Kidney glomerular epithelial cell (primary cell): Measurements from ENCODE around the gene HES7.

ENCODE experiments used
- DNase-seq: peaks from one replicate; lab custom pipeline; 2025; lab: John Stamatoyannopoulos, UW

HES7 gene

DNA sequence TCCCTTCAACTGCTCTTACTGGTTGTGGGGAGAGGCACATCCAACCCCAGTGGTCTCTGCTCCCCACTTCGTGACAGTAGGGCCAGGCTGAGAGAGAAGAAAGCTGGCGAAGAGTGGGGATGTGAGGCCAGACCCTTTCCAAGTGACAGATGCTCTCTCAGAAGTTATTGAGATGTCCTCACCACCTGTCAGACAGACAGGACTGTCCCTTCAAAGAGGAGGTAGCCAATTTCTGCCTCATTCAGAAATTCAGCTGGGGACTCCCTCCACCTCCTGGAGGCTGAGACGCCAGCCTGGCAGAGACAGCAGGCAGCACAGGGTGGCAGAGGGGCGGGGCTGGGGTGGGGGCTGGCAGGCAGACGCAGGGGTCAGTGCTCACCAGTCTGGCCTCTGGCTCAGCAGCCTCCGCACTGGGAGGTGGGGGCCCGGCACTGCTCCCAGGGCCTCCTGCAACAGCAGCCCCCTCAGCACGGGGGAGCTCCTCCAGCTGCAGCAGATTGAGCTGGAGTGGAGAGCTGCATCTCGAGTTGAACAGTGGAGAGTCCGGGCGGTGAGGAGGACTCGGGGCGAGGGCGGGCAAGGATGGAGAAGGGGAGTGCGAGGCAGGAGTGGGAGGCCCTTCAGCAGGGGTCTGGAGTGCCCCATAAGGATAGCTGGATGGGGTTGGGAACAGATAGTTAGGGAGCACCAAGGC lies 19.1 kb upstream of the HES7 start:
- no peak for DNase-seq

DNA sequence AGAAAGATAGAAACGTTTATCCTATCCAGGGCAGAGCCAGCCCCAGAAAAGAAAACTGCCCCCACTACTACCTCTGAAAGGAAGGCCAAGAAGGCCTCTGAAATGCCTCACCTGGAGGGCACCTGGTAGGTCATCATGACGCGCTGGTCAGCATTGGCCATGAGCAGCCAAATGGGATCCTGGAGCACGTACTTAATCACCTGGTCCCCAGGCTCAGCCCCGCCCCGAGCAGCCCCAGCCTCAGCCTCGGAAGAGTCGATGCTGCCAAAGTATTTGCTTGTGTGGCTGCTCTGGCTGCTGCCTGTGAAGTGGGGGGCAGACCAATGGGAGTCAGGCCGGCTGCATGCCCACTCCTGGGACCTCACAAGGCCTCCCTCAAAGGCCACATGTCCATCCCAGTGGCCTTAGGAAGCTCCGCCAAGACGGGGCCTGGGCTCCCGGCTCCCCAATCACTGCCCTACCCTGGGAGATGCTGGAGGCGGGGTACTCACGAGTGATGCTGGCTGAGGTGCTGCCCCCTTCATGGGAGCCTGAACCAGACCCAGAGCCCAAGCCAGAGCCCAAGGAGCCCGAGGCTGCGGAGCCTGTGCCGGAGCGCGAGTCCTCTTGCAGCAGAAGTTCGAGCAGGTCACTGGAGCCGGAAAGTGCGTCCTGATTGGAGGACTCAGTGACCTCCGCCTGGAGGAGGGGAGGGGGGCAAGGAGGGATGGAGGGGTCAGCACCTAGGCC lies 18.4 kb upstream of the HES7 start:
- DNase-seq, result no peak

DNA sequence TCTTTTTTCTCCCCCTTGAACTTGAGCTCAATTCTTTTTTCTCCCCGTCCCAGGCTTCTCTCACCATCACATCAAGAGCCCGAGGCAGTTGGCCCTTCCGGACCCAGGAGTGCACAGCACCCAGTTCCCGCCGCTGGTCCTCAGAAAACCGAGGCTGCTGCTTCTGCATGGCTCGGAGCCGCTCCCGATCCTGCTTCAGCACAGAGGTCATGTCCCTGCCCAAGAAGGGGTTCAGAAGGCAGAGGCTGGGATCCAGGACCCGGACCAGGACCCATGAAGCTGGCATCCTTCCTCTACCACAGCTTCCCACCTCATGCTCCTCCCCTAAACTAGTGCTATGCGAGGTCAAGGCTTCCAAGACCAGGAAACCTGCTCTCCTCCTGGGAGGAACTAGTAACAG lies 17.8 kb upstream of the HES7 start:
- DNase-seq, result no peak

DNA sequence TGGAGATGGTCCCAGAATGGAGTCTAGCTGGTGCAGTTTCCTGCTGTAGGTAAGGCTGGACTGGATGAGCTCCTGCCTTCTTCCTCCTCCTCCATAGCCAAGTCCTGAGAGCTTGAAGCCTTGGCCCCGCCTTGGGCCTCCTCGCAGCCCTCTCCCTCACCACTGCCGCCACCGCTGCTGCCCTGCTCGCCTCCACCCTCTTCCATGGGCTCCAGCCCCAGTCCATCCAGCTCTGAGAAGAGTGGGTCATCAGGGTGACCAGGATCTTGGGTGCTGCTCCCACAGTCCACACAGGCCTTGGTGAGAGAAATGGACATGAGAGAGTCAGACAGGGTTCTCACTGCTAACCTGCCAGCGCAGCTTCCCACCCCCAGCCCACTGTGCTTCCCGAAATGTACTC lies 17.1 kb upstream of the HES7 start:
- no peak for DNase-seq

DNA sequence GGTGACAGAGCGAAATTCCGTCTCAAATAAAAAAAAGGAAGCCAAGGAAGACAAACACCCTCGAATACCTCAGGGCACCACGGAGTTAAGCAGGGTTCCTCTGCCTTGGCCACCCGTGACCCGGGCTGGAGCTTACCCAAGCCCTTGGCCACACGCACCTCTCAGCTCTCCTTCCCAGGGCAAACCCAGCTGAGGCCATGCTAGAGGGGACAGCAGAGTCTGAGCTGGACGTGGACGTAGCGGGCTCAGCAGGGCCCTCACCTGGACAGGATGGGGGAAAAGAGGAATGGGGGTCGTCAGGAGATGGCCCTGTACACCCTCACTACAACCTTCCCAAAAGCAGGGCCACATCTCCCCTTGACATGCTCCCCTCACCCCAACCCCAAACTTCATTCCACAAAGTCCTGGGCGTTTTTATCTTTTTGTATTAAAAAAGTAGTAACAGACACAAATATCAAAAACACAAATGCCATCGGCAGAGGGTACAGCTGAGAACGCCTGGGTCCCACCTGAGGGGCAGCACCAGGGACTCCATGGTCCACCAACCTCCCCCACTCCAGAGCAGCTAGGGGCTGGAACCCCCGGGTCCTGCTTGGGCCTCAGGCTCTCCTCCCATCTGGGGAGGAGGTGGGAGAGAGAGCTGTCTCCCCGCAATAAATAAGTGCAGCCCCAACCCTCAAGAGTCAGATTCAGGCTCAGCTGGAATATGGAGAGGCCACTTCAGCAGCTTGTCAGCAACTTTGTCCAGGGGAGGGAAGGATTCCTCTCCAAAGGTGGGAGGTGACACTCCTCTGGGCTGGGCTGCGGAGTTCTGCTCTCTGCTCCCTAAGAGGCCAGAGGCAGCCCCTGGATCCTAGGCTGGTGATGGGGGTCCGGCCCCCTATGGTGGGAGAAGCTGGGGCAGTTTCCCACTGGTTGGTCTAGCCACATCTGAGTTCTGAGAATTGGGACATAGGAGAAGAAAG lies 16.4 kb upstream of the HES7 start:
- DNase-seq, result no peak

DNA sequence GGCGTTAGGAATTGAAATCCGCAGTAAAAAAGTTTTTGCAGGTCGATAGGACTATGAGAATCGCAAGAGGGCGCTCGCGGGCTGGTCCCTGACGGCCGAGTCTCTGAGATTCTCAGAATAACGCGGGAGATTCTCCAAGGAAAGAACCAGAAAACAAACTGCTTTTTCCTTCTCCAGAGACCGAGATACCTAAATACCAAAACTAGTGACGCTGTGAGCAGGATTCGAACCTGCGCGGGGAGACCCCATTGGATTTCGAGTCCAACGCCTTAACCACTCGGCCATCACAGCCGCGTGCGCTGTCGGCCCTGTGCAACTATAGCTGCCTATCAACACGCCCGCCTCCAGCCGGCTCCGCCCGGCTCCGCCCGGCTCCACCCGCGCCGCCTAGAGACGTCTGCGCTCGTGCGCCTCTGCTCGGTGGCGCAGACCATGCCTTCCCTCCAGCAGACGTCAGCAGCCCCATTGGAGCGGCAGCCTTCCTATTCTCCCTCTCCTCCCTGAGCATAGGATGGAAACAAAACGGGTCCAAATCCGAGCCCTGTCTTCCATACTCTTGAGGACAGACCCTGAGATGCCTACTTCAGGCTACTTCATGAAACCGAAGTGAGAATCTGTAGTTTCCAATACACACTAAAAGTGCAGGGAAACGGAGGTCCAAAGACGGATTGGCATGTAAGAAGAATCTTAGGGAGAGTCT lies 14.9 kb upstream of the HES7 start:
- peak; percentile 98 for DNase-seq

DNA sequence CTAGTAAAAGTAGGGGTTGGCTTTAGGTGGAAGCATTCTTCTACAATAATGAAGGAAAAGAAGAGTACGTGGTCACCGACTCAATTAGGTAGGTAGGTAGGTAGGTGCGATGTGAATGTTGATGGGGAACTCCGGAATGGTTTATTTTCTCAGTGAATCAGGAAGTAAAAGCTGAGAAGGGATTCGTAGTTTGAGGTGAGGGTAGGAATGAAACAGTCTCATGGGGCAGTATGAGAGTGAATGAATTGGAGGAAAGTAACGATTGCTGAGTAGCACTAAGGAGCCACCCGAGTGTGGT lies 14.4 kb upstream of the HES7 start:
- DNase-seq, result no peak

DNA sequence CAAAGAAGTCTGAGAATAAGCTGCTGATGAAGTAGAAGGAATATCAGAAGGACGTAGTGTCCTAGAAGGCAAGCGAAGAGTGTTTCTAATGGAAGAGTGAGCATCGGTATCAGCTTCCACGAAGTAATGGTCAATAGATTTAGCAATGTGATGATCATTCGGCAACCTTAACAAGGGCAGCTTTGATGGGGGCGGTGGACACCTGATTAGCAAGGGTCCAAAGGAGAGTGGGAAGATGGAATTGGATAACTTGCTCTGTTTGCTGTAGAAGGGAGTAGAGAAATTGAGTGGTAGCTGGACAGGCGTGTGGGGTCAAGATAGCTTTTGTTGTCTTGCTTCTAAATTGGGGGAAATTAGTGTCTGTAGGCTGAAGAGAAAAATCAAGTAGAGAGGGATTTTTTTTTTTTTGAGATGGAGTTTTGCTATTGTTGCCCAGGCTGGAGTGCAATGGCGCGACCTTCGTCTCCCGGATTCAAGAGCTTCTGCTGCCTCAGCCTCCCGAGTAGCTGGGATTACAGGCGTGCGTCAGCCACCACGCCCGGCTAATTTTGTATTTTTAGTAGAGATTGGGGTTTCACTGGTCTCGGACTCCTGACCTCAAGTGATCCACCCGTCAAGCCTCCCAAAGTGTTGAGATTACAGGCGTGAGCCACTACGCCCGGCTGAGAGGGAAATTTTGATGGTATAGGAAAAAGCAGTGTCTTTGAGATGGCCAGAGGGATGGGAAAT lies 13.9 kb upstream of the HES7 start:
- DNase-seq, result no peak

DNA sequence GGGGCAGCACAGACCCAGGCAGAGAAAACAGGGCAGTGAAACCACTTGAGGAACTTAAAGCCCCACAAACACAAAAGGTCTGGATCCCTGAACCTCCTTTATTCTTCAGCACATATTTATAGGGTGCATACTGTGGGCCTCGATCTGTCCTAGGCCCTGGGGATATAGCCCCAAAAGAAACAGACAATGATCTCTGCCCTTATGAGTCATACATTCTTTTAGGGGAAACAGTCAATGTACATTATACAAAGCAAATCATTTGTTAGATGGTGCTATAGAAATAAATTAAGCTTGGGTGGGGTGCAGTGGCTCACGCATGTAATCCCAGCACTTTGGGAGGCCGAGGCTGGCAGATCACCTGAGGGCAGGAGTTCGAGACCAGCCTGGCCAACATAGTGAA lies 10.0 kb upstream of the HES7 start:
- no peak for DNase-seq

DNA sequence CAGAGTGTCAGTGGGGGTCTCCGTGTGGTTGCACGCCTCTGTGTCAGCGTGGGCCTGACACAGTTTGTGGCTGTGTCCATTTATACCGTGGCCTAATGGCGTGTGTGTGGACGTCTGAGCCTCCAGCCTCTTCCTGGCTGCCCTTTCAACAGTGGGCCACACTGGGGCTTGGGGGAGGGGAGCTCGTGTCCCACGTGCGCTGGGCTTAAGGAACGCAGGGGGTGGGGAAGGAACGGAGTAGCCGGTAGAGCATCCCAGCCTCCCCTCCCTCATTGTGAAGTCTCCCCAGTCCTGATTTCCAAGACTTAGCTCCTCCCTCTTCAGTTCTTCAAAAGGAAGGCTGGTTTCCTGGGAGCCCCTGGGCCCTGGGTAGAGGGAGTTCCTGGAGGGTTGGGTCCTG lies 9.5 kb upstream of the HES7 start:
- DNase-seq, result no peak

DNA sequence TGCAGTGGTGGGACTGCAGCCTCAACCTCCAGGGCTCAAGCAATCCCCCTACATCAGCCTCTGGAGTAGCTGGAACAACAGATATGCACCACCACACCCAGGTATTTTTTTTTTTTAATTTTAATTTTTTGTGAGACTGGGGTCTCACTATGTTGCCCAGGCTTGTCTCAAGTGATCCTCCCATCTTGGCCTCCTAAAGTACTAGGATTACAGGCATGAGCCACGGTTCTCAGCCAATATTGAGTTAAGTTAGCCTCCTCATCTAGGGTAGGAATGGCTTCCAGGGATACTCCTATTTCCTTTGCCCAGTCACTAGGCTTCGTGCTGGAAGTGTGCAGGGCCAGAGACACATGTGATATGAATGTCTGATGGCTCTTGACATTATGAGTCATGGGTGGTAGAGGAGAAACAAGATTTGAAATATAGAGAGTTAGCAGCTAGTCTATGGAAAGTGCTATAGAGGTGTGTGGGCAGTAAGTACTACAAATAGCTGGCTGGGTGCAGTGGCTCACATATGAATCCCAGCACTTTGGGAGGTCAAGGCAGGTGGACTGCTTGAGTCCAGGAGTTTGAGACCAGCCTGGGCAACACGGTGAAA lies 8.0 kb upstream of the HES7 start:
- DNase-seq, result no peak

DNA sequence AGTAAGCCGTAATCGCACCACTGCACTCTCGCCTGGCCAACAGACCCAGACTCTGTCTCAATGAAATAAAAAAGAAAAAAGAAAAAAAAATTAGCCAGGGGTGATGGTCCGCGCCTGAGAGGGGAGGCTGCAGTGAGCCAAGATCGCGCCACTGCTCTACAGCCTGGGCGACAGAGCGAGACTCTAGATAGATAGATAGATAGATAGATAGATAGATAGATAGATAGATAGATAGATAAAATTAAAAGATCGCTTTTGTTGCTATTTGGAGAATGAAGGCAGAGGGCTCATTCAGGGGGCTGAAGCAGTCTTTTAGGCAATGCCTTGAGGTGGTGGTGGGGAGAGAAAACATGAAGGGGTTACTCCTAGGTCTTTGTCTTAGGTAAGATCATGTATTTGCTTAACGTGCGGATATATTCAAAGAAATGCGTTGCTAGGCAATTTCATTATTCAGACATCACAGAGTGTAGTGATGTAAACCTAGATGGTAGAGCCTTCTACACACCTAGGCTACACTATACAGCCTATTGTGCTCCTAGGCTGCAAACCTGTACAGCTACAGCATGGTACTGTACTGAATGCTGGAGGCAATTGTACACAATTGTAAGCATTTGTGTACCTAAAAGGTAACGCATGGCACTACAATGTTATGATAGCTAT lies 4.3 kb upstream of the HES7 start:
- DNase-seq, result no peak

DNA sequence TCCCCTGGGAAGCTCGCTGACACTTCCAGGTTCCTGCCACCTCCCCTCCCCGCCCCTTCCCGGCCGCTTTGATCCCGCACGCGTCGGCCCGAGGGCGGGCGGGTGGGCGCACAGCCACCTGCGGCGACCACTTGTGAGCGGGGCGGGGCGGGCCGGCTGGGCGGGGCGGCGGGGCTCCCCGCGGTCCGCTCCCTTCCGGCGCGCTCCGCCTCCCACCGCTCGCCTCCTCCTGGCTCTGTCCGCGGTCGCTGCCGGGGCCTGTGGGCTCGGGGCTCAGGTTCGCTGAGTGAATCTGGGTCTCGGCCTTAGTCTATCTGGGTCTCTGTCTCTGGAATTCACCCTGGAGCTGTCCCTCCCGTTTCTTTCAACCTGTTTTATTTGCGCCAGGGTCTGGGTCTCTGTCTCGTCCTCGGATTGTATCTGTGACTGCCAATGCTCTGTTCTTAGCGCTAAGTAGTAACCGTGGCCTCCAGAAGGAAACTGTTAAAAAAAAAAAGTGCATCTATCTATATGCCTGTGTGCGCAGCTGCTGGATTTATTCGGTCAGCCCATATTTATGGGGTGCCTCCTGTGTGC lies 2.7 kb upstream of the HES7 start:
- peak; percentile 42 for DNase-seq

DNA sequence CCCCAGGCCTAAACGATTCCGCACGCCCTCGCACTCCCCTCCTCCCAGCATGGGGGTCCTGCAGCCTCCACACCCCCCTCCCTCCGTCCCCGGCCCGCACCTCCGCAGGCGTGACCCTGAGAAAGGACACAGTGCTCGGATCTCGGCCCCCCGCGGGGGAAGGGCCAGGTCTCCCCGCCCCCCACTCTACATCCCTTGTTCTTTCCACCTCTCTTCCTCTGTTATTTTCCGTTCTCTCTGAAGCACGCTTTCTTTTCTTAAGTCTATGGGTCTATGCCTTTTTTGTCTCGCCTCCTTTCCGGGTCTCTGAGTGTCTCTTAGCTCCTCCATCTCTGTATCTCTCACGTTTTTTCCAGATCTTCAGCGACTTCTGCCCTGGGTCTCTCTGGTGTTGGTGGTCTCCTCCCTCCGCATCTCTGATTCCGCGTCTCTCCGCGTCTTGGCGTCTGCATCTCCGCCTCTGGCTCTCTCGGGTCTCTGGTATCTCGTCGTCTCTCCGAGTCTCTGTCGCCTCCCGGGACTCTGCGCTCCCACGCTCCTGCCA lies 2.1 kb upstream of the HES7 start:
- DNase-seq, result no peak

DNA sequence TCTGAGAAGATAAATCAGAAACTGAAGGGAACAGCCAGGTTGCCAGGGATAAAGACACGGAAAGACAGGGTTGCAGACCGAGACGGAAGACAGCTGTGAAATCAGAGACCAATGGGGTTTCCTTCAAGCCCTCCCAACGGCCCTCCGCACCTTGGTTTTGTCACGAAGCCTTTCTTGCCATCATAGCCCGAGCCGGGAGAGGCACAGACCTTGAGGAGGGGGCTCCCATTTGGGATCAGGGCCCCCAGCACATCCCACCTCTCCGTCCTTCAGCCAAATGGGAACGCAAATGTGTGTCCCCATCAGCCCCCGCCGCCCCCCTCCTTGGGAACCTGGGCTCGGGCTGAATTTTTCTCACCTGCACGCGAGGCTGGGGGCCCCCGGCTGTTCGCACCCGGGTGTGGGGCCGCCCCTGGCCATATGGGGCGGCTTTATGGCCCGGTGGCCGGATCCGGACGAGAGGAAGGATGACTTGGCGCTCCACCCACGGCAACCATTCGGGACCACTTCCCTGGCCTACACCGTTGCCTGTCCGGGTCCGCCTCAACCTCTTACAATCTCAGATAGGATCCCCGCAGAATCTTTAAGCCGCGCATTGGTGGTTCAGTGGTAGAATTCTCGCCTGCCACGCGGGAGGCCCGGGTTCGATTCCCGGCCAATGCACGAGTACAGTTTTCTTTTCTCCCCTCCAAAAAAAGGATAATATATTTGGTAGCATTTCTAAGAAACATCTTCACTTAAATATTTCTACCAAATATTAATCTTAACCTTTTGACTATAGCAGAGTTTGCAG lies 1.4 kb upstream of the HES7 start:
- peak; percentile 52 for DNase-seq

DNA sequence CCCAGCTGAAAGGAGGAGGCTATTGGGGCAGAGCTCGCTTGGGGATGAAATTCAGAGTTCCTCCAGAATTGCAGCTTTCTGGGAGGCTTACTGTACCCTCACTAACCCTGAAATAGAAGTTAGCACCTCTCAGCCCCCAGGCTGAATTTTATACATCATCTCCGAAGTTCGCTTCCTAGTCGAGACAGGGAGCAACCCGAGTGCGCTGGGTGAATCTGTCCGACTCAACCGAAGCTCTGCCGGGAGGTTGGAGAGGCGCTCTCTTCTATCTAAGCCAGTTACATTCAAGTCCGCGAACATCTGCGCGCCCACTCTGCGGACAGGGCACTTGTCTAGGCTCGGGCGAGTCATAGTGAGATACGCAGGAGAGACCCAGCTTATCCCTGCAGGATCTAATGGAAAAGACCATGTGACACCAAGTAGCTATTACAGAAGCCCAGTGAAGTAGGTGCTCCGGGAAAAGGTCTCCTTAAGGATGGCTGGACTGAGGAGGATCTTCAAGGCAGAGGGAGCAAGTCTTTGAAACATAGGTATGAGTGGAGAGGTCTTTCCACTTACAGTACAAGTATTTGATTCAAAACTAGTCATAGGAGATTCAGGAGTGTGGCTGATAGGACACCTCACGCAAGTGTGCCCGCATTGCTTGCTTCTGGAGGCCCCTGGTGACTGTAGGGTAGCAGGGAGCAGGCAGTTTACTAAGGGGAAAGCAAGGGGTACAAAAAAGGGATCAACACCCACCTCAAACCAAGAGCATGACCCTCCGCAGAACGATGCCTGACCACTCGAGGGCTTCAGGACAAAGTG lies 646 bp upstream of the HES7 start:
- DNase-seq, result no peak

DNA sequence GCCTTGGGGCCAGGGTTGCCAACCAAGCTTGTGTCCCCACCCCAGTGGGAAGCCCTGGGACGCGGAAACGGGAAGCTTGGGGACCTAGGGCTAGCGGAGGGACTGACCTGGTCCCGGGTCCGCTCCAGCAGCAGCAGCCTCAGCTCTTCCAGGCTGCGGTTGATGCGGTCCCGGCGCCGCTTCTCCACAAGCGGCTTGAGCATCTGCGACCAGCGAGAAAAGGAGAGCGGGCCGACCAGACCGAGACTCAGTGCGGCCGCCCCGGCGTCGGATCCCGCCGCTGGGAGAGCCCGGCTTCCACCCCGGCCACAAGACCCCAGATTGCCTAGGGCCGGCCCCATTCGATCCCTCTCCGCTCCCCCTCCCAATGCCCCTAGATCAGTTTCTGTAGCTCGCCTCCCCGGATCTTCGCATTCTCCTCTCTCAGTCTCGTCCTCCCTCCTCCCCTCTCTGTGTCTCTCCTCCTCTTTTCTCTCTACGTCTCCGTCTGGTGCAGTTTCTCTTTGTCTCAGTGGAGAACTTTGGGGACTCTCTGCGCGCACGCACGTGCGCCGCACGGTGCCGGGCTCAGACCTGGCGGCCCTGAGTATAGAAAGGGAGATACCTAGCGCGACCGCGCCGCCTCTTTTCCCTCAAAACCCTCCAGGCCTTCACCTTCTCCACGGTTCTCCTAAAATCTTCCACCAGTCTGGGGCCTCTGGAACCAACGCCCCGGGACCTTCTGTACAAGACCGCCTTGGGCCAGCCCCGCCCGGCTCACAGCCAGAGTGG lies 797 bp downstream of the HES7 start:
- DNase-seq, result no peak
